NB4 (cell line): ENCODE data around the gene KCTD1.

Experiments used
- DNase-seq: peaks from one replicate; pipeline ENCODE4 v3.0.0; 2010; ENCODE audit warnings: low read depth
- H3K4me3 ChIP-seq: one replicate; pipeline ENCODE4 v1.5.1; 2011; ENCODE audit warnings: mild to moderate bottlenecking, low read depth, low read length, moderate library complexity
- CTCF ChIP-seq: IDR thresholded peaks from one replicate; pipeline ENCODE4 v1.5.1; 2012; ENCODE audit warnings: low read depth, low read length
- MAX ChIP-seq: IDR thresholded peaks from 2 replicates; pipeline ENCODE4 v1.6.1; 2011; ENCODE audit warnings: low read depth, low read length
- MYC ChIP-seq: IDR thresholded peaks from 2 replicates; pipeline ENCODE4 v1.6.1; 2011; ENCODE audit warnings: low read depth, low read length
- POLR2A ChIP-seq: IDR thresholded peaks from 2 replicates; pipeline ENCODE4 v1.6.1; 2011; ENCODE audit warnings: mild to moderate bottlenecking; ENCODE audit not compliant: insufficient read length; ENCODE audit errors: extremely low read depth

KCTD1 gene

GRCh38 chr18:26540043-26540628, 8.2 kb downstream of the KCTD1 start:
- no peak overlapping the region for H3K4me3 ChIP-seq
- no peak for DNase-seq
- TF ChIP-seq CTCF (no peak), POLR2A (no peak), MYC (no peak), MAX (no peak)

- DNase-seq, result no peak
- H3K4me3 ChIP-seq, result no peak overlapping the region
- TF ChIP-seq CTCF (no peak), MYC (no peak), MAX (no peak), POLR2A (no peak)
Measured at GRCh38 chr18:26538524-26538923, 9.8 kb downstream of the KCTD1 start.

- TF ChIP-seq CTCF, result no peak
- TF ChIP-seq MYC, result no peak
- no peak for TF ChIP-seq MAX
- TF ChIP-seq POLR2A, result no peak
- no peak for DNase-seq
- H3K4me3 ChIP-seq, result no peak overlapping the region
Measured at GRCh38 chr18:26536664-26537063, 11.7 kb downstream of the KCTD1 start.

- DNase-seq, result no peak
- H3K4me3 ChIP-seq, result no peak overlapping the region
- TF ChIP-seq MAX (no peak), MYC (no peak), CTCF (no peak), POLR2A (no peak)
Measured at GRCh38 chr18:26536032-26536431, 12.3 kb downstream of the KCTD1 start.

- DNase-seq, result no peak
- TF ChIP-seq MYC (no peak), POLR2A (no peak), MAX (no peak), CTCF (no peak)
- no peak overlapping the region for H3K4me3 ChIP-seq
Measured at GRCh38 chr18:26535630-26536029, 12.7 kb downstream of the KCTD1 start.
